Measurements from ENCODE around the gene MARCHF6. TPM values are rescaled to one million over a fixed set of nuclear protein-coding genes. Genes with fewer than 3 reads are reported as not detected.

MARCHF6 gene
- total and polyA plus RNA-seq, 9 of the 15 experiments (the other 6 are each of a cell fraction or from before 2014, with no cell fraction given): 74.1 to 456 (median 116) TPM

GRCh38 chr5:10354048-10354872 lies 765 bp downstream of the MARCHF6 start (continued):
- no peak for TF ChIP-seq PURB (CRISPR knock-in tag; IDR thresholded peaks at IDR 0.05; ENCODE audit: low read depth)
- TF ChIP-seq ZNF785 (CRISPR knock-in tag; IDR thresholded peaks at IDR 0.05): no peak
- TF ChIP-seq KDM2B (CRISPR knock-in tag; IDR thresholded peaks at IDR 0.05): no peak
- TF ChIP-seq SNIP1 (IDR thresholded peaks at IDR 0.05; ENCODE audit: low read depth): no peak
- TF ChIP-seq ID3 (CRISPR knock-in tag; IDR thresholded peaks at IDR 0.05): no peak
- 0 out of 2 replicates have a peak, but pooled peaks have one; percentile 30 for TF ChIP-seq ID3 (tag; IDR thresholded peaks at IDR 0.05)
- TF ChIP-seq CBFA2T3 (IDR thresholded peaks at IDR 0.05): no peak
- TF ChIP-seq SMARCB1 (IDR thresholded peaks at IDR 0.05; ENCODE audit: insufficient read length, low read depth): no peak
- no peak for TF ChIP-seq TFE3 (CRISPR knock-in tag; IDR thresholded peaks at IDR 0.05)
- TF ChIP-seq BACH1 (tag; IDR thresholded peaks at IDR 0.05): no peak
- TF ChIP-seq FOXA3 (CRISPR knock-in tag; conservative IDR thresholded peaks at IDR 0.05 in 1 of 2, IDR thresholded peaks at IDR 0.05 in 1 of 2): peak; percentile 90 to 96
- TF ChIP-seq THAP12 (CRISPR knock-in tag; IDR thresholded peaks at IDR 0.05): no peak
- no peak; the same call in none of the 2 replicates for TF ChIP-seq ZNF592 (IDR thresholded peaks at IDR 0.05)
- TF ChIP-seq ZFP91 (CRISPR knock-in tag; IDR thresholded peaks at IDR 0.05): no peak
- TF ChIP-seq MAFF (IDR thresholded peaks at IDR 0.05; ENCODE audit: low read length): no peak
- TF ChIP-seq BRD9 (IDR thresholded peaks at IDR 0.05; ENCODE audit: low read depth, partially characterized antibody): peak; percentile 38
- no peak for TF ChIP-seq ZBED1 (IDR thresholded peaks at IDR 0.05)
- TF ChIP-seq SOX6 (IDR thresholded peaks at IDR 0.05): peak; percentile 27
